Uterus (tissue), 4 donors: ENCODE results near the gene ATMIN. TPM values are rescaled to one million over a fixed set of nuclear protein-coding genes. Genes with fewer than 3 reads are reported as not detected.

Experiments
- DNase-seq, 2 donors: peaks; one replicate each; pipeline ENCODE4 v3.0.0-alpha.2; 2019 to 2020
- H3K27ac ChIP-seq, 2 donors: fragments of 200-600 bp; sonication (generic); 1 replicate in 1 of 2; 2 replicates in 1 of 2; pipeline ENCODE4 v1.5.1; 2016 to 2018
- H3K27me3 ChIP-seq, 2 donors: fragments of 200-600 bp; sonication (generic); one replicate each; pipeline ENCODE4 v1.5.1; 2018 to 2019; ENCODE audit warnings: control low read depth in 1 of 2
- H3K36me3 ChIP-seq, 2 donors: fragments of 200-600 bp; sonication (generic); one replicate each; pipeline ENCODE4 v1.5.1; 2019; ENCODE audit warnings: control low read depth in 1 of 2
- H3K4me1 ChIP-seq, 2 donors: fragments of 200-600 bp; sonication (generic); one replicate each; pipeline ENCODE4 v1.5.1; 2018 to 2019; ENCODE audit warnings: control low read depth in 1 of 2
- H3K4me3 ChIP-seq, 2 donors: fragments of 200-600 bp; sonication (generic); 1 replicate in 1 of 2; 2 replicates in 1 of 2; pipeline ENCODE4 v1.5.1; 2018 to 2019; ENCODE audit warnings: mild to moderate bottlenecking in 1 of 2
- H3K9me3 ChIP-seq, 2 donors: fragments of 200-600 bp; sonication (generic); one replicate each; pipeline ENCODE4 v1.5.1; 2019; ENCODE audit warnings: control low read depth in 1 of 2
- POLR2A ChIP-seq, 2 donors: fragments of 450-650 bp; IDR thresholded peaks; one replicate each; pipeline ENCODE4 v1.6.1; 2016; ENCODE audit warnings: antibody characterized with exemption in 2 of 2, mild to moderate bottlenecking in 1 of 2, moderate library complexity in 1 of 2
- intact Hi-C: fragments of 100-400 bp; cut with DNase I; formaldehyde crosslinking; loops from one replicate; pipeline ENCODE4 v1.15.1; 2023; ENCODE audit warnings: low total_unique reads
- total RNA-seq, 4 donors: library from RNA; depleted of rRNA in 3 of 4; stranded (reverse); fragments of >200 nt in 3 of 4; gene quantifications; one replicate each; pipeline versions ENCODE4 v1.1.0 to v1.2.4, GENCODE V29; 2014 to 2023
- TF ChIP-seq, protein P1 (sequence below), 4 experiments: fragments of 200-600 bp in 2 of 4; fragments of 450-650 bp in 2 of 4; sonication (generic) in 2 of 4; IDR thresholded peaks; one replicate each; pipeline ENCODE4 v1.5.1; 2016 to 2019; ENCODE audit warnings: antibody characterized with exemption in 4 of 4, mild to moderate bottlenecking in 2 of 4, moderate library complexity in 1 of 4
- donor health status: DM: yes; HTN: yes; CAD: no.

The ATMIN gene
- total RNA-seq, 4 donors from 2014 or later: 17.2 to 51.8 (median 29.8) TPM

DNA sequence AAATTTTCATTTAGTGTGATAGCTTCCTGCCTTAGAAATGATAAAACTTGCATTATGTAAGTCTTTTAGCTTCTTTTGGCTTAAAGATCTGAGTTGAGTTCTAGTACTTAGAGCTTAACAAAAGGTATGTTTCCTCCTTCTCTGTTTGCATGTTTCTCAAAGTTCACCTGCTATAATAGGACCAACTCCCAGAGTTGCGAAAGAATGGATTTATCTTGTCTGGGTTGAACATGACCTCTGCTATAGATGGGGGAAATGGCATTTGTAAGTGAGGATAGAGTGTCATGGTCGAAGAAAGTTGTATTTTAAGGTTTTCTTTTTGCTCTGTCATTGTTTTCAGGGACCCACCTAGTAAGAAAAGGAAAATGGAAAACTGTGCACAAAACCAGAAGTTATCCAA lies 7.2 kb downstream of the ATMIN start:
- H3K4me1 ChIP-seq: no peaks in the 10 kb centered on the region
- H3K36me3 ChIP-seq: no peaks in the 10 kb centered on the region
- no peak overlapping the region for H3K4me3 ChIP-seq
- H3K27ac ChIP-seq: no peak overlapping the region
- H3K9me3 ChIP-seq: no peaks in the 10 kb centered on the region
- intact Hi-C loops: no loop called here
- TF ChIP-seq POLR2A (IDR thresholded peaks at IDR 0.05): no peak
- TF ChIP-seq, protein P1, sequence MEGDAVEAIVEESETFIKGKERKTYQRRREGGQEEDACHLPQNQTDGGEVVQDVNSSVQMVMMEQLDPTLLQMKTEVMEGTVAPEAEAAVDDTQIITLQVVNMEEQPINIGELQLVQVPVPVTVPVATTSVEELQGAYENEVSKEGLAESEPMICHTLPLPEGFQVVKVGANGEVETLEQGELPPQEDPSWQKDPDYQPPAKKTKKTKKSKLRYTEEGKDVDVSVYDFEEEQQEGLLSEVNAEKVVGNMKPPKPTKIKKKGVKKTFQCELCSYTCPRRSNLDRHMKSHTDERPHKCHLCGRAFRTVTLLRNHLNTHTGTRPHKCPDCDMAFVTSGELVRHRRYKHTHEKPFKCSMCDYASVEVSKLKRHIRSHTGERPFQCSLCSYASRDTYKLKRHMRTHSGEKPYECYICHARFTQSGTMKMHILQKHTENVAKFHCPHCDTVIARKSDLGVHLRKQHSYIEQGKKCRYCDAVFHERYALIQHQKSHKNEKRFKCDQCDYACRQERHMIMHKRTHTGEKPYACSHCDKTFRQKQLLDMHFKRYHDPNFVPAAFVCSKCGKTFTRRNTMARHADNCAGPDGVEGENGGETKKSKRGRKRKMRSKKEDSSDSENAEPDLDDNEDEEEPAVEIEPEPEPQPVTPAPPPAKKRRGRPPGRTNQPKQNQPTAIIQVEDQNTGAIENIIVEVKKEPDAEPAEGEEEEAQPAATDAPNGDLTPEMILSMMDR (IDR thresholded peaks at IDR 0.05): no peak
- no peak for DNase-seq
- no peaks in the 10 kb centered on the region for H3K27me3 ChIP-seq

DNA sequence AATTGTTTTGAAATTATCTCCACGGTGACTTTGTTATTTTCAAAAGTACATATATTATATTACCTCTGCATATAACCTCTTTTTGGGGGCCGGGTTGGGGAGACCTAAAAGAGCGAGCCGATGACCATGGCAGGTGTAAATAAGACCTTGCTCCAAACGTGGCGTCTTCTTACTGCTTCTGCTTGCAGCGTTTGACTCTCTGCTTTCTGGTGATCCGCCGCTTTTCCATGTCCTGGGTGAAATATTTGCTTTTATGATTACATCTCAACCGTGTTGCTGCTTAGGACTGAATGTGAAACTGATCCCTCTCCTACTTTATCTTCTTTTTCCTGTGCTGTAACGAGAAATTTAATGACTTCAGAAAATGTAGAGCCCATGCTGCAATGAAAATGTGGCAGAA lies 18.1 kb downstream of the ATMIN start:
- no peaks in the 10 kb centered on the region for H3K9me3 ChIP-seq
- H3K27me3 ChIP-seq: no peaks in the 10 kb centered on the region
- no peak overlapping the region for H3K4me3 ChIP-seq
- DNase-seq: no peak
- H3K27ac ChIP-seq: no peak overlapping the region
- H3K4me1 ChIP-seq: no peaks in the 10 kb centered on the region
- TF ChIP-seq, protein P1 (IDR thresholded peaks at IDR 0.05): no peak
- TF ChIP-seq POLR2A (IDR thresholded peaks at IDR 0.05): no peak
- H3K36me3 ChIP-seq: no peaks in the 10 kb centered on the region
- intact Hi-C loops: no loop called here

DNA sequence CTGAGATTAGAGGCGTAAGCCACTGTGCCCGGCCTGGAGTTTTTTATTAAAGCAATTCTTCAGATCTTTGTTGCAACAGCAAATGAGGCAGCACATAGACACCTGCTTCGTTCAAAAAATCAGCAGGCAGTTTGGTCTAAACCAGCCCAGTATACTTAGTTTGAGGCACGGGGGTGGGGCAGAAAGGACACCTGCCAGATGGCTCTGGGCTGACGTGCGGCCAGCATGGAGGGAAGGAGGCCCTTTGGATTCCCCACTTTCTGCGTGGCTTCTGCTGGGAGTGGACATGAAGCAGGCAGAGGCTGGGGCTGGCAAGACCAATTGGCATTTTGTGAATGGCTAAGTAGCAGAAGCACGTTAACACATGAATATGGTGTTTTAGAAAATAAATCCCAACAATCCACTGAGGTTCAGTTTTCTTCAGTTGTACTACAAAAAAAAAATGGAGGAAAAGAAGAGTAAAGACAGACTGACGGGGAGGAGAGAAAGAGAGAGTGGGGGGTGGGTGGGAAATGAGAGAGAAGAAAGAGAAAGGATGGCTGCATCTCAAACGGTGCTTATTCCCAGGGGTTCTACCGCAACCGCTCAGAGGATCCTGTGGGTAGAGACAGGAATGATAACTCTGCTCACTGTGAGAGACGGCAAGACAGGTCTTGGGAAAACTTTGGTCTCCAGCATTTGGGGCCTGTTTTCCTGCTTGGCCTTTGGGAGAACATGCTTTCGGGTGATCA lies 25.1 kb downstream of the ATMIN start:
- Histone ChIP-seq H3K4me1 (no peaks in the 10 kb centered on the region), H3K36me3 (no peaks in the 10 kb centered on the region), H3K27ac (no peak overlapping the region), H3K9me3 (no peaks in the 10 kb centered on the region), H3K4me3 (no peak overlapping the region), H3K27me3 (no peaks in the 10 kb centered on the region)
- no peak for DNase-seq
- intact Hi-C loops: no loop called here
- TF ChIP-seq POLR2A (IDR thresholded peaks at IDR 0.05): no peak
- TF ChIP-seq, protein P1 (IDR thresholded peaks at IDR 0.05): no peak

DNA sequence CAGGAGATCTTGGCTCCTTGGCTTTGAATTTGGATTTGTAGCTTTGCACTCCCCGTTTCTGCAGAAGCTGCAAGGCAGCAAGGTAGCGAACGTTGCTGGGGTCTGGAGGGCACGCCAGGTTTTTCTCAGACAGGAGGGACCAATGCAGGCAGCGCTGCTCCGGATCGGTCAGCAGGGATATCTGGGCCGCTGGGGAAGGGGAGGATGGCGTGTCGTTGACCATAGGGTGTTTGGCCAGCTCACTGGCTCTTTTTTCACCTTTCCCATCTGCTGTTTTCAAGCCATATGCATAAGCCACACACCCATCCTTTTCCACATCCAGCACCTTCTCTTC lies 25.6 kb downstream of the ATMIN start:
- H3K4me1 ChIP-seq: no peaks in the 10 kb centered on the region
- H3K27me3 ChIP-seq: no peaks in the 10 kb centered on the region
- TF ChIP-seq, protein P1 (IDR thresholded peaks at IDR 0.05): no peak
- TF ChIP-seq POLR2A (IDR thresholded peaks at IDR 0.05): no peak
- intact Hi-C loops: no loop called here
- no peaks in the 10 kb centered on the region for H3K36me3 ChIP-seq
- no peaks in the 10 kb centered on the region for H3K9me3 ChIP-seq
- DNase-seq: no peak
- H3K27ac ChIP-seq: no peak overlapping the region
- no peak overlapping the region for H3K4me3 ChIP-seq

DNA sequence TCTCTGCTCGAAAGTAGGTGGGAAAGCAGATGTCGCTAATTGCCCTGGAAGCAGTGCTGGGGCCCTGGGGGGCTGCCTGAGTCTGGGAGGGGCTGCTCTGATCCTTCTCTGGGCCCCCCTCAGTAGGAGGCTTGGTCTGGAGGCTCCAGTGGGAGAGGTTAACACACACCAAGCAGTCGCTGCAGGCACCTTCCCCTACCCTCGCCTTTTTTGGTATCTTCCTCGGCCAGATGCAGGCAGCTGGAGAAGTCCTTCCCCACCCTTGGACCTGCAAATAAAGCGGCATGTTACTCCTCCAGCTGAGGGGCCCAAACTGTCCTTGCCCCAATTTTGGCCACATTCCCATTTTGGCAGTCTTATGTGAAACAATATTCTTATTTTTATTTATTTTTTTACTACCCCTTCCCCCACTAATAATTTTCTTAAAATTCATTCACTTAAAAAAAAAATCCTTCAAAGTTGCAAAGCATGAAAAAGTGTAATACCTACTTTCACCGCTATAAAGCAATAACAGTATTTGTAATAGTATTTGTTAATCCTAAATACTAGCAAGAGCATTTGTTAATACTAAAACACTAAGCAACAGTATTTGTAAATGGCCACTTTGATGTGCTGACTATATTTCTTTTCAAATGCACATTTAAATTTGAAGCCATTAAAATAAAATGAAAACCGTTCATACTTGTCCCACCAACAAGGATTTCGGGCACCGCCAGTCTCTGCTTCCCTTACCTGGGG lies 26.4 kb downstream of the ATMIN start:
- TF ChIP-seq POLR2A (IDR thresholded peaks at IDR 0.05): no peak
- TF ChIP-seq, protein P1 (IDR thresholded peaks at IDR 0.05): no peak
- H3K27me3 ChIP-seq: no peaks in the 10 kb centered on the region
- H3K4me1 ChIP-seq: no peaks in the 10 kb centered on the region
- intact Hi-C loops: no loop called here
- no peaks in the 10 kb centered on the region for H3K9me3 ChIP-seq
- H3K36me3 ChIP-seq: no peaks in the 10 kb centered on the region
- H3K4me3 ChIP-seq: no peak overlapping the region
- no peak for DNase-seq
- no peak overlapping the region for H3K27ac ChIP-seq
